GM18907 (cell line): ENCODE results near the gene DOCK11.
"Not testable (repeated sequence)": the region's sequence is repeated elsewhere in the genome, so short reads cannot be mapped to it uniquely, and the experiment has no call there.

ENCODE experiments used
- ATAC-seq: cut with Tn5 transposase; IDR thresholded peaks from one replicate; pipeline ENCODE4 v1.9.1; 2021; ENCODE audit warnings: mild to moderate bottlenecking, moderate library complexity; ENCODE audit not compliant: unreplicated experiment

Gene DOCK11

GRCh38 chrX:118495061-118495921 lies at the start of gene DOCK11:
Gene DOCK11 (plus strand): TSS chrX:118495815. CDS start chrX:118495972, 157 bp downstream.
- ATAC-seq, result peak; percentile 68

GRCh38 chrX:118448273-118448783 lies 47.3 kb upstream of the DOCK11 start:
- ATAC-seq, result no peak

GRCh38 chrX:118455013-118455412 lies 40.6 kb upstream of the DOCK11 start:
- no peak for ATAC-seq

GRCh38 chrX:118459494-118459893 lies 36.1 kb upstream of the DOCK11 start:
- peak; percentile 65 for ATAC-seq

- no peak for ATAC-seq
Observed at GRCh38 chrX:118464501-118464900, 31.1 kb upstream of the DOCK11 start.

GRCh38 chrX:118468122-118468521 lies 27.5 kb upstream of the DOCK11 start:
- no peak for ATAC-seq

- not testable (repeated sequence) for ATAC-seq
Observed at GRCh38 chrX:118470721-118471347, 24.8 kb upstream of the DOCK11 start.

- no peak for ATAC-seq
Observed at GRCh38 chrX:118474586-118474985, 21.0 kb upstream of the DOCK11 start.

GRCh38 chrX:118475903-118476302 lies 19.7 kb upstream of the DOCK11 start:
- ATAC-seq, result no peak

- no peak for ATAC-seq
Observed at GRCh38 chrX:118480172-118480571, 15.4 kb upstream of the DOCK11 start.

GRCh38 chrX:118482384-118482783 lies 13.2 kb upstream of the DOCK11 start:
- not testable (repeated sequence) for ATAC-seq

GRCh38 chrX:118484216-118484903 lies 11.3 kb upstream of the DOCK11 start:
- ATAC-seq, result no peak

GRCh38 chrX:118486693-118487092 lies 8.9 kb upstream of the DOCK11 start:
- ATAC-seq, result not testable (repeated sequence)

- ATAC-seq, result no peak
Observed at GRCh38 chrX:118493016-118493415, 2.6 kb upstream of the DOCK11 start.

GRCh38 chrX:118493653-118494297 lies 1.8 kb upstream of the DOCK11 start:
- ATAC-seq, result no peak

- ATAC-seq, result peak; percentile 60
Observed at GRCh38 chrX:118495958-118496762, 545 bp downstream of the DOCK11 start.

GRCh38 chrX:118496763-118497079 lies 1.1 kb downstream of the DOCK11 start:
- peak; percentile 14 for ATAC-seq

- ATAC-seq, result no peak
Observed at GRCh38 chrX:118497180-118497818, 1.7 kb downstream of the DOCK11 start.

- ATAC-seq, result no peak
Observed at GRCh38 chrX:118498351-118498750, 2.7 kb downstream of the DOCK11 start.

- ATAC-seq, result no peak
Observed at GRCh38 chrX:118498755-118499154, 3.1 kb downstream of the DOCK11 start.
